Activated T-helper 9 cell treated with anti-CD3 and anti-CD28 coated beads, Interleukin-2, amount 50 U/mL, for 16 hours (primary cell): ENCODE results near the gene PCSK6.

Experiments
- DNase-seq: peaks from one replicate; pipeline ENCODE4 v3.0.0-alpha.2; 2020; ENCODE audit warnings: low read depth

Gene PCSK6

GRCh38 chr15:101325263-101326025 is 164.1 kb downstream of the PCSK6 start:
- no peak for DNase-seq

GRCh38 chr15:101324524-101325177 is 164.9 kb downstream of the PCSK6 start:
- no peak for DNase-seq

GRCh38 chr15:101323793-101324523 is 165.5 kb downstream of the PCSK6 start:
- DNase-seq: no peak

GRCh38 chr15:101322854-101323477 is 166.5 kb downstream of the PCSK6 start:
- no peak for DNase-seq

GRCh38 chr15:101322016-101322695 is 167.4 kb downstream of the PCSK6 start:
- no peak for DNase-seq

GRCh38 chr15:101320501-101321052 is 168.9 kb downstream of the PCSK6 start:
- peak; percentile 11 for DNase-seq

- no peak for DNase-seq
These were observed 170.7 kb downstream of the PCSK6 start for GRCh38 chr15:101318839-101319238.

GRCh38 chr15:101318147-101318819 is 171.2 kb downstream of the PCSK6 start:
- DNase-seq: no peak

- no peak for DNase-seq
These were observed 172.1 kb downstream of the PCSK6 start for GRCh38 chr15:101317336-101317872.

- no peak for DNase-seq
These were observed 173.0 kb downstream of the PCSK6 start for GRCh38 chr15:101316529-101316928.

GRCh38 chr15:101315736-101316135 is 173.8 kb downstream of the PCSK6 start:
- DNase-seq: no peak

- no peak for DNase-seq
These were observed 175.0 kb downstream of the PCSK6 start for GRCh38 chr15:101314336-101315125.

- DNase-seq: no peak
These were observed 176.3 kb downstream of the PCSK6 start for GRCh38 chr15:101313041-101313761.

- no peak for DNase-seq
These were observed 179.0 kb downstream of the PCSK6 start for GRCh38 chr15:101310508-101310907.

GRCh38 chr15:101310161-101310480 is 179.4 kb downstream of the PCSK6 start:
- no peak for DNase-seq

GRCh38 chr15:101309436-101310160 is 179.9 kb downstream of the PCSK6 start:
- no peak for DNase-seq

- DNase-seq: no peak
These were observed 180.7 kb downstream of the PCSK6 start for GRCh38 chr15:101308604-101309435.
